GM19467 (cell line): Measurements from ENCODE around the gene SLC30A5.
A peak's percentile ranks its signal among the peaks of the same experiment; 100 is the strongest.

Source experiments
- ATAC-seq: cut with Tn5 transposase; IDR thresholded peaks from one replicate; pipeline ENCODE4 v1.9.1; 2021; ENCODE audit warnings: mild to moderate bottlenecking, moderate library complexity; ENCODE audit not compliant: unreplicated experiment

The SLC30A5 gene

GRCh38 chr5:69166686-69167492 is 73.1 kb downstream of the SLC30A5 start, which contains the start of gene CCNB1:
Gene CCNB1, plus strand, starts transcription at chr5:69167150. Its CDS starts 113 bp downstream, at chr5:69167263.
- peak; percentile 99 for ATAC-seq

GRCh38 chr5:69167493-69167855 is 73.7 kb downstream of the SLC30A5 start:
- ATAC-seq, result no peak

GRCh38 chr5:69167929-69168328 is 74.1 kb downstream of the SLC30A5 start:
- ATAC-seq, result no peak

- ATAC-seq, result no peak
Measured at GRCh38 chr5:69170495-69170894, 76.7 kb downstream of the SLC30A5 start.

GRCh38 chr5:69170969-69171368 is 77.2 kb downstream of the SLC30A5 start:
- no peak for ATAC-seq
